GM19328 (cell line): ENCODE results near the gene HSPA1L.
"Not testable (repeated sequence)": the region's sequence is repeated elsewhere in the genome, so short reads cannot be mapped to it uniquely, and the experiment has no call there.

ENCODE experiments used
- ATAC-seq: cut with Tn5 transposase; IDR thresholded peaks from one replicate; pipeline ENCODE4 v1.9.1; 2021; ENCODE audit warnings: mild to moderate bottlenecking, moderate library complexity; ENCODE audit not compliant: unreplicated experiment

HSPA1L gene

GRCh38 chr6:31837369-31838113 lies 22.5 kb upstream of the HSPA1L start:
- no peak for ATAC-seq

- ATAC-seq: no peak
Observed at GRCh38 chr6:31836474-31837368, 21.6 kb upstream of the HSPA1L start.

- ATAC-seq: no peak
Observed at GRCh38 chr6:31836047-31836473, 21.0 kb upstream of the HSPA1L start.

GRCh38 chr6:31834367-31835250 lies 19.5 kb upstream of the HSPA1L start:
- no peak for ATAC-seq

- ATAC-seq: no peak
Observed at GRCh38 chr6:31831350-31832215, 16.5 kb upstream of the HSPA1L start.

- ATAC-seq: no peak
Observed at GRCh38 chr6:31830886-31831335, 15.8 kb upstream of the HSPA1L start.

- no peak for ATAC-seq
Observed at GRCh38 chr6:31829633-31830283, 14.7 kb upstream of the HSPA1L start.

GRCh38 chr6:31827286-31828079 lies 12.4 kb upstream of the HSPA1L start, which contains the start of gene HSPA1B:
Gene HSPA1B, plus strand, starts transcription at chr6:31827738. Its CDS starts 213 bp downstream, at chr6:31827951.
- ATAC-seq: peak; percentile 70

GRCh38 chr6:31826793-31827285 lies 11.8 kb upstream of the HSPA1L start:
- ATAC-seq: no peak

GRCh38 chr6:31825553-31825952 lies 10.5 kb upstream of the HSPA1L start:
- ATAC-seq: no peak

GRCh38 chr6:31823592-31824196 lies 8.6 kb upstream of the HSPA1L start:
- ATAC-seq: not testable (repeated sequence)

GRCh38 chr6:31822036-31822821 lies 7.1 kb upstream of the HSPA1L start:
- no peak for ATAC-seq

- no peak for ATAC-seq
Observed at GRCh38 chr6:31821301-31822035, 6.4 kb upstream of the HSPA1L start.

- ATAC-seq: not testable (repeated sequence)
Observed at GRCh38 chr6:31820399-31820798, 5.3 kb upstream of the HSPA1L start.

GRCh38 chr6:31819871-31820299 lies 4.8 kb upstream of the HSPA1L start:
- no peak for ATAC-seq

- ATAC-seq: not testable (repeated sequence)
Observed at GRCh38 chr6:31817929-31818511, 2.9 kb upstream of the HSPA1L start.
